Measurements from ENCODE around the gene ZXDC.

DNA sequence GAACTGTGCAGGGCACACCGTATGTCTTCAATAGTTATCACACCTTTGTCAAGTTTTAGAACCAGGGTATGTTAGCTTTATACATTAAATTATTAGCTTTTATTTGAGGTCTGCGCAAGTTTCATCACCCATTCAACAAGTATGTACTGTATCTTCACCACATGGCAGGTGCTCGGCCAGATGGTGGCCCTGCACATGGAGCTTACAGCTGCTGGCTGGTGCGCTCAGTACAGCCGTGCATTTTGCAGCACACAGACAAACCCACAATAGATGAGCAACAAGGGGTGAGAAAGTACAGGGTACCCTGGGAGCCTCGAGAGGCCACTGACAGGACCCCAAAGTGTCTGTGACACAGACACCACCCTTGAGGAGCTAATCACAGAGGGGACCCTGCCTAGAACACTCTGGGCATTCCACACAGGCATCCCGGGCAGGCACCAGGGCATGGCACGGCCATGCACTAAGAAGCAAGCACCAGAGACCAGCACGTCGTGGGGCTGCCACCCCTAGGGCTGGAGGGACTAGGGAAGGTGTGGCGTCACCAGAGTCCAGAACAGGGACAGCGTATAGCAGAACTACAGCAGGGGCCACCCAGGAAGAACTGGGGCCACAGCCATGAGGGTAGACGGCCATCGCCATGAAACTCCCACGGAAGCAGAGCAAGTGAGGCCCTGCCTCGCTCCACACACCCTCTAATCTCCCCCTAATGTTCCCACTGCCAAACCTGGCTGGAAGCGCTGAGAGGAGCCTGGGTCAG, 27.4 kb downstream of the ZXDC start:
- no peak for TF ChIP-seq POLR2A (IDR thresholded peaks at IDR 0.05)
- TF ChIP-seq POLR2AphosphoS5 (IDR thresholded peaks at IDR 0.05): no peak
- TF ChIP-seq, protein P1, sequence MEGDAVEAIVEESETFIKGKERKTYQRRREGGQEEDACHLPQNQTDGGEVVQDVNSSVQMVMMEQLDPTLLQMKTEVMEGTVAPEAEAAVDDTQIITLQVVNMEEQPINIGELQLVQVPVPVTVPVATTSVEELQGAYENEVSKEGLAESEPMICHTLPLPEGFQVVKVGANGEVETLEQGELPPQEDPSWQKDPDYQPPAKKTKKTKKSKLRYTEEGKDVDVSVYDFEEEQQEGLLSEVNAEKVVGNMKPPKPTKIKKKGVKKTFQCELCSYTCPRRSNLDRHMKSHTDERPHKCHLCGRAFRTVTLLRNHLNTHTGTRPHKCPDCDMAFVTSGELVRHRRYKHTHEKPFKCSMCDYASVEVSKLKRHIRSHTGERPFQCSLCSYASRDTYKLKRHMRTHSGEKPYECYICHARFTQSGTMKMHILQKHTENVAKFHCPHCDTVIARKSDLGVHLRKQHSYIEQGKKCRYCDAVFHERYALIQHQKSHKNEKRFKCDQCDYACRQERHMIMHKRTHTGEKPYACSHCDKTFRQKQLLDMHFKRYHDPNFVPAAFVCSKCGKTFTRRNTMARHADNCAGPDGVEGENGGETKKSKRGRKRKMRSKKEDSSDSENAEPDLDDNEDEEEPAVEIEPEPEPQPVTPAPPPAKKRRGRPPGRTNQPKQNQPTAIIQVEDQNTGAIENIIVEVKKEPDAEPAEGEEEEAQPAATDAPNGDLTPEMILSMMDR (IDR thresholded peaks at IDR 0.05): no peak
